Right lobe of liver (tissue), 4 donors: ENCODE measurements around the gene TUBG2.

Experiments used
- CTCF ChIP-seq, 4 donors: fragments of 200-600 bp in 3 of 4; fragments of 450-650 bp in 1 of 4; IDR thresholded peaks; one replicate each; pipeline versions ENCODE4 v1.5.1 to v1.8.0; 2016 to 2022; ENCODE audit warnings: antibody characterized with exemption in 4 of 4, mild to moderate bottlenecking in 2 of 4
- POLR2A ChIP-seq: fragments of 450-650 bp; IDR thresholded peaks from one replicate; pipeline ENCODE4 v1.6.1; 2017; ENCODE audit warnings: antibody characterized with exemption, mild to moderate bottlenecking
- donor health status: DM: no; HTN: no; CAD: no.
- donor health status: DM: no; HTN: no; CAD: no.
- donor health status: DM: no; HTN: yes; CAD: no.

- TF ChIP-seq POLR2A (no peak), CTCF (IDR thresholded peaks at IDR 0.05) (no peak)
These were observed 18.2 kb downstream of the TUBG2 start for GRCh38 chr17:42677012-42677857.
